Left forelimb (tissue), 1 donor: Measurements from ENCODE around the gene GPR141.

ENCODE experiments used
- DNase-seq: peaks from one replicate; pipeline ENCODE4 v3.0.0-alpha.2; 2018; ENCODE audit warnings: low spot score

The GPR141 gene

DNA sequence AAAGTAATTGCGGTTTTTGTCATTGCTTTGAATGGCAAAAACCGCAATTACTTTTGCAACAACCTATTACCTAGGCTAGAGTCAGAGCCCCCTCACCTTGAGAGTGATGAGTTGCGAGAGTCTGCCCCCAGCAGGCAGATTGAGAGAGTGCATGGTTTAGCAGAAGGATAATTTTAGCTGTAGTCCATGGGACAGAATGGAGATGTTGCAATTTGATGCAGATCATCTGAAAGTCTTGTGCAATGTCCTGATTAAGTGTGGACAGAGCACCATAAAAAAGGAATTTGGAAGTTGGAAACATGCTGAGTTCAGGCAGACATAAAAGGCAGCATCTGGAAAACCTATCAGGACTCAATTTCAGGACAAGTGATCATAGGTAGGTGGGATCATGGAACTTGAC, 48.7 kb downstream of the GPR141 start:
- DNase-seq, result no peak

GRCh38 chr7:37732888-37733287, 49.3 kb downstream of the GPR141 start:
- no peak for DNase-seq

GRCh38 chr7:37735196-37735595, 51.6 kb downstream of the GPR141 start:
- no peak for DNase-seq

DNA sequence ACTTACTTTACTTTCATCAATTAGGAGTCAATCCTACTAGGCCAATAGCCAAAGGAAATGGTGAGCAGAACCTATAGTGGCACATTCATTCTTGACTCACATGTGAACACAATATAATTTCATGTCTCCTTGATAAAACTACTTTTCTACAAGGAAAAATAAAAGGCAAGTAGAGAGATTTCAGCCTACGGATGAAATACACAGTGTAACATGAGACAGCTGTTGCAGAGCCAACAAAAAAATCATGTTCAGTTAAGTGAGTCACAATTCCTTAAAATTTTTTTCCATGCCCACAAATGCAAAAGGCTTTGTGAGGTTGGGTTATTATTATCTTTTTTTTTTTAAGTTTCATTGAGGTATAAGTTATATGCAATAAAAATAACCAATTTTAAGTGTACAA, 54.8 kb downstream of the GPR141 start:
- no peak for DNase-seq

DNA sequence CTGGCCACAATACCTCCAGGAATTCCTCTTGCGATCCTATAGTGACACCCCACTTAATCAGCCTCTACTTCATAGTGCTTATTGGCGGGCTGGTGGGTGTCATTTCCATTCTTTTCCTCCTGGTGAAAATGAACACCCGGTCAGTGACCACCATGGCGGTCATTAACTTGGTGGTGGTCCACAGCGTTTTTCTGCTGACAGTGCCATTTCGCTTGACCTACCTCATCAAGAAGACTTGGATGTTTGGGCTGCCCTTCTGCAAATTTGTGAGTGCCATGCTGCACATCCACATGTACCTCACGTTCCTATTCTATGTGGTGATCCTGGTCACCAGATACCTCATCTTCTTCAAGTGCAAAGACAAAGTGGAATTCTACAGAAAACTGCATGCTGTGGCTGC, 56.8 kb downstream of the GPR141 start:
- no peak for DNase-seq

DNA sequence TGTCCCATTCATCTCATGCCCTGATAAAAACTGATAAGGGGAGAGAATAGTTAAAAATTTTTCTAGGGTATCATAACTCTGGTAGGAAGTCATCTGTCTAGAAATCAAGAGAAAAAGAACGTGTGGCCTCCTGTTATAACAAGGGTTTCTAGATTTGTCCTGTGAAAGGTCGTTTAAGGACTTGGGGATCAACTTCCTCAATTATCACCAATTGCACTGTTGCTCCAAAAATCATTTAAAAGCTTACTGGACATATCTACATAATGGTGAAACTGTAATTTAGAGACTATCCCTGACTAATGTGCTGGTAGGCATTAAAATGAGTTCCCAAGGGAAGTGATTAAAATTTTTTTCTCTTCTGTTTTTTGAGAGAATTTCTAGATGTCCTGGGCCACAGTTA, 58.2 kb downstream of the GPR141 start:
- DNase-seq, result no peak

- no peak for DNase-seq
These were observed 67.5 kb downstream of the GPR141 start for GRCh38 chr7:37751096-37751495.

GRCh38 chr7:37753398-37754050, 70.0 kb downstream of the GPR141 start:
- DNase-seq, result no peak

DNA sequence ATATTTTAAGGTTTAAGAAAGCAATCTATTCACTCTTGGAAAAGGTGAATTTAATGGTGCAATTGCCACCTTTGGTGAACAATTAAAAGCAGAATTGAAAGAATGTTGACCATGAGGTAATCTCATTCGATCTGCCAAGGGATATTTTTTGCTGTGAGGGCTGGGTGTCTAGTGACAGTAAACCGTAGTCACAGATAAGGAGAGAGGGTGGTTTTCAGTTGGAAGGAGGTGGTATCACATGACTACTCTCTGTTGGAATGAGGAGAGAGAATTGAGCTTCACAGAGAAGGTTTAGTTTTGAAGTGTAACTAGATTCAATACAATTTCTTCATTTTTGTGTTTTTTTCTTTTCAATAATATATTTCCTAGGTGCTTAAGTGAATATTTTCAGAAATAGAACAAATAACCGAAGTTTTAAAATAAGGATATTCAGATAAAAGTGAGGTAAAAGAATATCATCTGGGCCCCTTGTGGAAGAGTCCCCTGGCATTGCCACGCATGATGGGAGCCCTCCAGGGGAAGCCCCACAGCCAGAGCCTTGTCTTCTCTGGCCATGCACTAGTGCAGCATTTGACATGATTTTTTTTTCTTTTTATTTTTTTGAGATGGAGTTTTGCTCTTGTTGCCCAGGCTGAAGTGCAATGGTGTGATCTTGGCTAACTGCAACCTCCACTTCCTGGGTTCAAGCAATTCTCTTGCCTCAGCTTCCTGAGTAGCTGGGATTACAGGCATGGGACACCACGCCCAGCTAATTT, 73.4 kb downstream of the GPR141 start:
- no peak for DNase-seq

DNA sequence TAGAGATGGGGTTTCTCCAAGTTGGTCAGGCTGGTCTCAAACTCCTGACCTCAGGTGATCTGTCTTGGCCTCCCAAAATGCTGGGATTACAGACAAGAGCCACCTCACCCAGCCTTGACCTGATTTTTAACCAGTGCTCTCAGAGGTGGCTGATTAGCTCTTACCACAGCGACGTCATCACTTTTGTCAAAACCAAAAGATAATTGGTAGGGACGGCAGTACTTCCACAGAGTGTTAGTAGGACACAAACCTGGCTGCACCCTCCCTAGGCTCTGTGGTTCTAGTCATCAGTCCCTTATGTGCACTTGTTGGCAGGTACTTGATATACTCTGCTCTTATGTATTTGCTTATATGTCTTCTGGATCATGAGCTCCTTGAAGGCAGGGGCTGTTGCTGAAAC, 74.0 kb downstream of the GPR141 start:
- no peak for DNase-seq

GRCh38 chr7:37758501-37759045, 75.0 kb downstream of the GPR141 start:
- no peak for DNase-seq

GRCh38 chr7:37759526-37759925, 76.0 kb downstream of the GPR141 start:
- DNase-seq, result peak; percentile 69

- DNase-seq, result no peak
These were observed 81.9 kb downstream of the GPR141 start for GRCh38 chr7:37765421-37765829.

- DNase-seq, result no peak
These were observed 82.4 kb downstream of the GPR141 start for GRCh38 chr7:37765872-37766525.

GRCh38 chr7:37768611-37769010, 85.0 kb downstream of the GPR141 start:
- DNase-seq, result no peak

DNA sequence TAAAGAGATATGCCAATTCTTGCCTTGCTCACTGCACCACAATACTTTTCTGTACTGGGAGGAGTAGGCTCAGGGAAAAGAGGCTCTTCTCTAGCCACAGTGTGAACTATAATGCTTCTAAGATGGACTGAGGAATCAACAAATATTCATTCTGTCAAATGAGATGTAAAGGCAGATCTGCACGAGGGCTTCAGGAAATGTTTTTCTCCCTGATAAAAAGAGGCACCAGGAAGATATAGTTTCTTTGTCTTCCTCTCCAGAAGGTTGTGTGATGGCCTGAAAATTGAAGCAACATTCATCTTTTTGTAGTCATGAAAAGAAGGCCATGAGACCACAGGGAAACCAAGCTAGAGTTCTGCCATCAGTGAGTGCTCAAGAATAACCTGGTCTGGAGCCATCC, 85.7 kb downstream of the GPR141 start:
- DNase-seq, result no peak

DNA sequence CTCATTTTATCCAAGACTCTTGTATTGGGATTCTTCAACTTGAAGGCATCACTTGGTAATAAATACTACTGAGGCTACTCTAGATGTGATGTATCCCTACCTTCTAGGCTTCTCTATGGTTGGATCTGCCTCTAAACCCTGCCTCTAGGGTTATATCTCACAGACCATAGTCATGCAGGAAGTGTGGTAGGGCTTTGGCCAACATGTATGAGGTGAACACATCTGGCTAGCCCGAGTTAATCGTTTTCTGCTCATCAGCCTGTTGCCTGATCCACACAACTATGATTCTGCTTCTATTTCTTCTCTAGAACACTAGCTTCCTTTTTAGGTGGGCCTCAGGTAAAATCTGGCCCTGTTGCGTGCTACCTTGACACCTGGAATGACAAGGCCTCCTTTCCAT, 86.2 kb downstream of the GPR141 start:
- no peak for DNase-seq

GRCh38 chr7:37770838-37771237, 87.3 kb downstream of the GPR141 start:
- no peak for DNase-seq

GRCh38 chr7:37771342-37771741, 87.8 kb downstream of the GPR141 start:
- no peak for DNase-seq

DNA sequence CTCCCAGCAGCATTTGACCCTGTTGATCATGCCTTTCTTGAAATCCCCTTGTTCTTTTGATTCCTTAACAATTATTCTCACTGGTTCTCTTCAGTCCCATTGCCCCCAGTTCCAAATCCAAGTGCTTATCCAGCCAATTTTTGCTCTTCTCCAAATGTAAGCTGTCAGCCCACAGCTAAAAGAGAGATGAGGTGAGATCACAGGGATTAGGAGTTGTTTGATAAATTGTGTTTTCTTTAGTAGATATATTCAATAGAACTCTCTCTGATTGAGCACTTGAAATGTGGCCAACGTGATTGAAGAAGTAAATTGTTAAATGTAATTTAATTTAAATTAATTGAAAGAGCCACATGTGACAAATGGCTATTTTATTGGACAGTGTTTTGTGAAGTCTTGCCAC, 88.2 kb downstream of the GPR141 start:
- no peak for DNase-seq

GRCh38 chr7:37775921-37776320, 92.4 kb downstream of the GPR141 start:
- DNase-seq, result no peak

GRCh38 chr7:37781156-37781555, 97.6 kb downstream of the GPR141 start:
- no peak for DNase-seq

GRCh38 chr7:37782166-37782565, 98.6 kb downstream of the GPR141 start:
- DNase-seq, result no peak
